HUES64 (cell line): Measurements from ENCODE around the gene HSPB2.

Source experiments
- H3K27ac ChIP-seq: 2 replicates; pipeline ENCODE4 v1.7.0; 2013; ENCODE audit warnings: low read depth, low read length, inconsistent platforms
- H3K27me3 ChIP-seq: 2 replicates; pipeline ENCODE4 v1.6.1; 2013; ENCODE audit warnings: mild to moderate bottlenecking, low read length; ENCODE audit not compliant: insufficient read depth
- H3K36me3 ChIP-seq: 2 replicates; pipeline ENCODE4 v1.6.1; 2013; ENCODE audit warnings: mild to moderate bottlenecking, low read length; ENCODE audit not compliant: insufficient read depth
- H3K4me1 ChIP-seq: 2 replicates; pipeline ENCODE4 v1.6.1; 2013; ENCODE audit warnings: mild to moderate bottlenecking, low read length, moderate library complexity; ENCODE audit not compliant: insufficient read depth
- H3K4me3 ChIP-seq: 2 replicates; pipeline ENCODE4 v1.5.1; 2013; ENCODE audit warnings: mild to moderate bottlenecking, low read length, moderate library complexity
- H3K9ac ChIP-seq: 2 replicates; pipeline ENCODE4 v1.6.1; 2013; ENCODE audit warnings: mild to moderate bottlenecking, low read depth, low read length
- H3K9me3 ChIP-seq: 2 replicates; pipeline ENCODE4 v1.6.1; 2013; ENCODE audit warnings: low read depth, low read length; ENCODE audit not compliant: insufficient read depth
- WGBS: fragments of 150-250, 120-280 bp; methylation state at CpG from one replicate; pipeline ENCODE4 v1.1.7; 2013; ENCODE audit warnings: missing lambda C conversion rate; 5-methylcytosine and 5-hydroxymethylcytosine counted together

HSPB2 gene

DNA sequence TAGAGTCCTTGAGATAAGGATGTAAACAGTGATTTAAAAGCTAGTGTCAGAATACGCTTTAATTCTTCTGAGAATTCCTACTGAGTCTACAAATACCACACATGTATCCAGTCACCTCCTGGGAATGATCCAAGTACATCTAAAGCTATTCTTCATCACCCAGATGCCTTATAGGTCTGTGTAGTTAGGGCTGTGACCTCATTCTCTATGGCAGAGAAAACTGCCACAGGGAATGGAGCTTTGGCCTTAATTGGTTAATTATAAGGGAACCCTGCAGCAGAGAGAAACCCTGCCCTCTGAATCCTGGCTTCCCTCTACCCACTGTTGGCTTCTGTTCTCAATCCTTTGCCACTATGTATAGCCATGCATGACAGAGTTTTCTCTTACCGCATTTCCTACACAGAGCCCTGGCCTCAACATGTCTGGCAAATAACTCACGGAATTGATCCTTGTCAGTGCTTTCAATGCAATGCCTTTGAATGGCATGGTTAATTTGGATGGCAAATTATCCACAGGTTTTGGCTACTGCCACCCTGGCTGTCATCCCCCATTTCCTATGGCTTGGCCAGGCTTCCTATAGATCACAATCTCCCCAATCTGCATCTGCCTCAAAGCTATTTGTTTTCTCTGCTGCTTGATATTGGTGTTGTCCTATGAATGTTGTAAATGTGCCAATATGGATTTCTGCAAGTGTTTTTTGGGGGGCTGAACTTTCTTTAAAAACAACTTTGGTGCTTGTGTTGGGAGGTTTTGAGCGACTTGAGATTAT, 27.5 kb downstream of the HSPB2 start:
- no peak overlapping the region for H3K27ac ChIP-seq
- no peaks in the 10 kb centered on the region for H3K36me3 ChIP-seq
- no peak overlapping the region for H3K9ac ChIP-seq
- no peaks in the 10 kb centered on the region for H3K27me3 ChIP-seq
- no peak overlapping the region for H3K4me3 ChIP-seq
- peaks cover 51% of the 10 kb centered on the region for H3K4me1 ChIP-seq
- H3K9me3 ChIP-seq = no peaks in the 10 kb centered on the region
- 89% methylated on average over 3 of the region's 4 CpGs for WGBS

DNA sequence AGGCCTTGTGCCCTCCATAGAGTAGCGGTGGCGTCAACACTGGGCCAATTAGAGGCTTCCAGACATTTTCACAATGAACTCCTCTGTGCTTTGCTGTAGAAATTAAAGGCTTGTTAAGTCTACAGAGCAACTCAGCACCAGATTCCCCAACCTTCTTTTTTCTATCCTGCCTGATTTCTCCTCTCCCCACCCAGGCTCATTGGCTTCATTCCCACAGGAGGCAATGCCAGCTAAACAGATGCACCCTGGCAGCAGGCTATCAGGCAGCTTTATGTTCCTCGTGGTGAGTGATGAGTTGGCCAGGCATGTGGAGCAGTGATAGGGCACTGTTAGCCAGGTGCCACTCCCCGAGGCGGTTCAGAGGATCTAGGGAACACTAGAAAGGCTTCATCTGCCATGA, 29.4 kb downstream of the HSPB2 start:
- Histone ChIP-seq H3K9ac (no peak overlapping the region), H3K36me3 (no peaks in the 10 kb centered on the region), H3K27ac (no peak overlapping the region), H3K4me3 (no peak overlapping the region), H3K27me3 (no peaks in the 10 kb centered on the region), H3K9me3 (no peaks in the 10 kb centered on the region), H3K4me1 (peaks cover 39% of the 10 kb centered on the region)
- 89% methylated on average over 5 of the region's 5 CpGs for WGBS

GRCh38 chr11:111942829-111943228, 30.3 kb downstream of the HSPB2 start:
- no peak overlapping the region for H3K4me3 ChIP-seq
- no peaks in the 10 kb centered on the region for H3K27me3 ChIP-seq
- 96% methylated on average over 7 of the region's 7 CpGs for WGBS
- H3K36me3 ChIP-seq = no peaks in the 10 kb centered on the region
- no peak overlapping the region for H3K27ac ChIP-seq
- no peaks in the 10 kb centered on the region for H3K9me3 ChIP-seq
- H3K4me1 ChIP-seq = peaks cover 34% of the 10 kb centered on the region
- no peak overlapping the region for H3K9ac ChIP-seq

DNA sequence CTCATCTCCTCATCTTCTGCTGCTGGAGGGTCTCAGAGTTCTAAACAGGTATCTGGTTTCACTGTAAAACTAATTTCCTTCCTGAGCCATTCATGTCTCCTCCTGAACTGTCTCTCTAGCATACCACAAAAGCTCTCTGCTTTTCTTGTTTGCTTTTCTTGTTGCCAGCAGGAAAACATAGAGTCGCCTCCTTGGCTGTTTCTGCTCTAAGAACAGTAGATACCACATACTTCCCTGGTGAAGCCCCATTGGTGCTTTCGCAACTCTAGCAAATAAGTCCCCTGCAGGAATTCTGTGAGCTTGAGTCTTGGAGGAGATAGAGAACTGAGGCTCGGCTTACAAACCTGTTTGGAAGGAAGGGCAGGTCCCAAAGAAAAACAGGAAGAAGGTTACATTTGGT, 31.6 kb downstream of the HSPB2 start:
- WGBS = 81% methylated on average over 3 of the region's 3 CpGs
- no peak overlapping the region for H3K4me3 ChIP-seq
- no peaks in the 10 kb centered on the region for H3K36me3 ChIP-seq
- peaks cover 21% of the 10 kb centered on the region; the same call in 1 of the 2 replicates for H3K4me1 ChIP-seq
- no peaks in the 10 kb centered on the region for H3K9me3 ChIP-seq
- H3K9ac ChIP-seq = no peak overlapping the region
- no peak overlapping the region for H3K27ac ChIP-seq
- H3K27me3 ChIP-seq = no peaks in the 10 kb centered on the region

GRCh38 chr11:111944651-111945051, 32.1 kb downstream of the HSPB2 start:
- Histone ChIP-seq H3K4me1 (peaks cover 18% of the 10 kb centered on the region; the same call in 1 of the 2 replicates), H3K9me3 (no peaks in the 10 kb centered on the region), H3K4me3 (no peak overlapping the region), H3K36me3 (no peaks in the 10 kb centered on the region), H3K9ac (no peak overlapping the region), H3K27ac (no peak overlapping the region), H3K27me3 (no peaks in the 10 kb centered on the region)
- WGBS = 93% methylated on average over 5 of the region's 5 CpGs

- Histone ChIP-seq H3K27ac (no peak overlapping the region), H3K9me3 (no peaks in the 10 kb centered on the region), H3K27me3 (no peaks in the 10 kb centered on the region), H3K9ac (no peak overlapping the region), H3K4me3 (no peak overlapping the region), H3K4me1 (peaks cover 12% of the 10 kb centered on the region; the same call in 1 of the 2 replicates), H3K36me3 (no peaks in the 10 kb centered on the region)
- WGBS = 80% methylated on average over 1 of the region's 1 CpG
Measured at GRCh38 chr11:111945198-111945597, 32.7 kb downstream of the HSPB2 start.

DNA sequence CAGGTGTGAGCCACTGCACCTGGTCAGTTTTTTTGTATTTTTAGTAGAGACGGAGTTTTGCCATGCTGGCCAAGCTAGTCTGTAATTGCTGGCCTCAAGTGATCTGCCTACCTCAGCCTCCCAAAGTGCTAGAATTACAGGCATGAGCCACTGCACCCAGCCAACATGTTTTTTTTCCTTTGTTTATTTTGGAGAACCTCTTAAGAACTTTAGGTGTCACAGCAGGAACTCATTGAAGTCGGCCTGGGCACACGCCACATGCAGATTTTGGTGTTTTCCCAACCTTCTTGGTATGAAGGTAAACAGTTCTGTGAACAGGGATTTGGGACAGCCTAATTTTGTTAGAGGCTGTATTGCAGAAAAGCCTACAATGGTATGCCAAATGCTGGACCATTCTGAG, 34.0 kb downstream of the HSPB2 start:
- Histone ChIP-seq H3K9ac (no peak overlapping the region), H3K4me1 (peaks cover 11% of the 10 kb centered on the region; the same call in 1 of the 2 replicates), H3K36me3 (peaks cover 3% of the 10 kb centered on the region; the same call in 1 of the 2 replicates), H3K27ac (no peak overlapping the region), H3K9me3 (no peaks in the 10 kb centered on the region), H3K4me3 (no peak overlapping the region), H3K27me3 (no peaks in the 10 kb centered on the region)
- WGBS = 83% methylated on average over 3 of the region's 3 CpGs

DNA sequence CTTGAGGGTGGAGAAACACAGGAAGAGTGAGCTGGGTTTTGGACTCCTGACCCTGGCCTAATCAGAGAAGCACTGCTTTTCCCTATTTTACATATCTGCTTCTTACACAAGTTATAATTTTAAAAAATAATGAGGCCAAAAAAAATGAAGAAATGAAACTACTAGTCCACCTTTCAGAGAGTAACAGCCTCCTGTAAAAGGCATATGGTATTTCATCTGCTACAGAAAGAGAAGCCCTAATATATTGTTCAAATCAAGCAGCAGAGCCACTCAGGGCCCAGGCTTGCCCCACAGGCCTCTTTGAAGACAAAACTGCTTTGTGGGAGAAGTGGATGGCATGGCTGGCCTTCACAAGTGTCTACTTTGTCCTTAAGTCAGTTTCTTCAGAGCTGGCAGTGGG, 34.6 kb downstream of the HSPB2 start:
- Histone ChIP-seq H3K9me3 (no peaks in the 10 kb centered on the region), H3K27me3 (no peaks in the 10 kb centered on the region), H3K9ac (no peak overlapping the region), H3K4me1 (peaks cover 11% of the 10 kb centered on the region; the same call in 1 of the 2 replicates), H3K36me3 (peaks cover 3% of the 10 kb centered on the region; the same call in 1 of the 2 replicates), H3K27ac (no peak overlapping the region), H3K4me3 (no peak overlapping the region)

- peaks cover 3% of the 10 kb centered on the region; the same call in 1 of the 2 replicates for H3K36me3 ChIP-seq
- H3K9ac ChIP-seq = no peak overlapping the region
- no peaks in the 10 kb centered on the region for H3K9me3 ChIP-seq
- no peaks in the 10 kb centered on the region for H3K27me3 ChIP-seq
- no peak overlapping the region for H3K4me3 ChIP-seq
- H3K27ac ChIP-seq = no peak overlapping the region
- WGBS = 86% methylated on average over 7 of the region's 7 CpGs
- no peaks in the 10 kb centered on the region; the same call in 1 of the 2 replicates for H3K4me1 ChIP-seq
Measured at GRCh38 chr11:111949519-111950426, 37.2 kb downstream of the HSPB2 start.

GRCh38 chr11:111951565-111951964, 39.0 kb downstream of the HSPB2 start:
- no peak overlapping the region for H3K9ac ChIP-seq
- no peak overlapping the region for H3K4me3 ChIP-seq
- H3K36me3 ChIP-seq = peaks cover 3% of the 10 kb centered on the region; the same call in 1 of the 2 replicates
- H3K9me3 ChIP-seq = no peaks in the 10 kb centered on the region
- no peaks in the 10 kb centered on the region for H3K4me1 ChIP-seq
- 96% methylated on average over 3 of the region's 3 CpGs for WGBS
- H3K27me3 ChIP-seq = no peaks in the 10 kb centered on the region
- H3K27ac ChIP-seq = no peak overlapping the region

- H3K4me1 ChIP-seq = no peaks in the 10 kb centered on the region
- H3K36me3 ChIP-seq = peaks cover 13% of the 10 kb centered on the region; the same call in 1 of the 2 replicates
- no peak overlapping the region for H3K9ac ChIP-seq
- no peaks in the 10 kb centered on the region for H3K9me3 ChIP-seq
- H3K4me3 ChIP-seq = no peak overlapping the region
- H3K27ac ChIP-seq = no peak overlapping the region
- H3K27me3 ChIP-seq = no peaks in the 10 kb centered on the region
- 88% methylated on average over 4 of the region's 4 CpGs for WGBS
Measured at GRCh38 chr11:111954154-111954553, 41.6 kb downstream of the HSPB2 start.
